ENCODE data around the gene SASH3.

The SASH3 gene

GRCh38 chrX:129760155-129760554, 19.6 kb upstream of the SASH3 start:
- no peak for DNase-seq

- no peak for DNase-seq
These were observed 18.8 kb upstream of the SASH3 start for GRCh38 chrX:129760981-129761380.

- DNase-seq: no peak
These were observed 18.2 kb upstream of the SASH3 start for GRCh38 chrX:129761596-129761995.

GRCh38 chrX:129762448-129762847, 17.3 kb upstream of the SASH3 start:
- DNase-seq: no peak

GRCh38 chrX:129763666-129764065, 16.1 kb upstream of the SASH3 start:
- DNase-seq: no peak

GRCh38 chrX:129768186-129768585, 11.6 kb upstream of the SASH3 start:
- DNase-seq: no peak

GRCh38 chrX:129768586-129769466, 10.9 kb upstream of the SASH3 start:
- DNase-seq: no peak

- DNase-seq: peak; percentile 35
These were observed 10.1 kb upstream of the SASH3 start for GRCh38 chrX:129769467-129770154.

GRCh38 chrX:129771266-129771995, 8.3 kb upstream of the SASH3 start:
- no peak for DNase-seq

- peak; percentile 97 for DNase-seq
These were observed 6.8 kb upstream of the SASH3 start for GRCh38 chrX:129772796-129773431.

- no peak for DNase-seq
These were observed 5.9 kb upstream of the SASH3 start for GRCh38 chrX:129773649-129774458.

GRCh38 chrX:129777218-129778030, 2.3 kb upstream of the SASH3 start:
- peak; percentile 71 for DNase-seq

- no peak for DNase-seq
These were observed 570 bp upstream of the SASH3 start for GRCh38 chrX:129779086-129779672.

GRCh38 chrX:129780441-129781105, 824 bp downstream of the SASH3 start:
- no peak for DNase-seq

- peak; percentile 88 for DNase-seq
These were observed 1.5 kb downstream of the SASH3 start for GRCh38 chrX:129781134-129781672.

- DNase-seq: no peak
These were observed 2.1 kb downstream of the SASH3 start for GRCh38 chrX:129781680-129782495.

- DNase-seq: peak; percentile 51
These were observed 3.0 kb downstream of the SASH3 start for GRCh38 chrX:129782706-129783105.

- DNase-seq: no peak
These were observed 3.6 kb downstream of the SASH3 start for GRCh38 chrX:129783291-129783713.

GRCh38 chrX:129784371-129784770, 4.6 kb downstream of the SASH3 start:
- DNase-seq: peak; percentile 2
